Cardiac fibroblast (primary cell): ENCODE measurements around the gene RMND5A.

Experiments
- DNase-seq, 2 donors: peaks; one replicate each; pipeline versions ENCODE4 v3.0.0 to v3.0.0-alpha.2; 2010; ENCODE audit warnings: low read depth in 2 of 2
- H3K4me3 ChIP-seq, 2 donors: replicated peaks in 1 of 2; 1 replicate in 1 of 2; 2 replicates in 1 of 2; pipeline ENCODE4 v1.5.1; 2011; ENCODE audit warnings: low read depth in 2 of 2, low read length in 2 of 2, mild to moderate bottlenecking in 2 of 2, moderate library complexity in 1 of 2
- TF ChIP-seq, protein P1 (sequence below): IDR thresholded peaks from one replicate; pipeline ENCODE4 v1.5.1; 2011; ENCODE audit warnings: low read depth, mild to moderate bottlenecking, low read length, inconsistent platforms

Gene RMND5A

DNA sequence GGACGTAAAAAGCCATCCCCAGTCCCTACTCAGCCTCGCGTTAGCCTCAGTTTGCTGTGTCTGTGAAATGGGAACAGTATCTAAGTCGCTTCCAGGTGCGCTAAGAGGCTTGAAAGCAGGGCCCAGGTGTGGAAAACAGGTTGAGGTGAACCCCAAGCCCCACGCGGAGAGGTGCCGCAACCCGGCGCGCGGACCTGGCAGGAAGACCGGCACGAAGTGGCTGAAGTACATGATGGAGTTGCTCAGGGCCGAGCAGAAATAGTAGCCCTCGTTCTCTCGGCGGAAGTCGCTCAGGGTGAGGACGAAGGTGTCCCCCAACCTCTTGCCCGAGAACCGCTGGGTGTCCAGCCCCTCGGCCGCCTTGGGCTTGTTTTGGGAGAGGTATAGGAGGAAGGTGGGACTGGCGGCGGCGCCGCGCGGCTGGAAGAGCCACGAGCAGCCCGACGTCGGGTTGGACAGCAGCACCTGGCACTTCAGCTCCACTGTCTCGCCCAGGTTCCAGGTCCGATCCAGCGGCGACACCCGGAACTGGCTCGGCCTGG lies 70.1 kb downstream of the RMND5A start:
- no peak overlapping the region for H3K4me3 ChIP-seq
- TF ChIP-seq, protein P1, sequence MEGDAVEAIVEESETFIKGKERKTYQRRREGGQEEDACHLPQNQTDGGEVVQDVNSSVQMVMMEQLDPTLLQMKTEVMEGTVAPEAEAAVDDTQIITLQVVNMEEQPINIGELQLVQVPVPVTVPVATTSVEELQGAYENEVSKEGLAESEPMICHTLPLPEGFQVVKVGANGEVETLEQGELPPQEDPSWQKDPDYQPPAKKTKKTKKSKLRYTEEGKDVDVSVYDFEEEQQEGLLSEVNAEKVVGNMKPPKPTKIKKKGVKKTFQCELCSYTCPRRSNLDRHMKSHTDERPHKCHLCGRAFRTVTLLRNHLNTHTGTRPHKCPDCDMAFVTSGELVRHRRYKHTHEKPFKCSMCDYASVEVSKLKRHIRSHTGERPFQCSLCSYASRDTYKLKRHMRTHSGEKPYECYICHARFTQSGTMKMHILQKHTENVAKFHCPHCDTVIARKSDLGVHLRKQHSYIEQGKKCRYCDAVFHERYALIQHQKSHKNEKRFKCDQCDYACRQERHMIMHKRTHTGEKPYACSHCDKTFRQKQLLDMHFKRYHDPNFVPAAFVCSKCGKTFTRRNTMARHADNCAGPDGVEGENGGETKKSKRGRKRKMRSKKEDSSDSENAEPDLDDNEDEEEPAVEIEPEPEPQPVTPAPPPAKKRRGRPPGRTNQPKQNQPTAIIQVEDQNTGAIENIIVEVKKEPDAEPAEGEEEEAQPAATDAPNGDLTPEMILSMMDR, result no peak
- DNase-seq, result no peak

DNA sequence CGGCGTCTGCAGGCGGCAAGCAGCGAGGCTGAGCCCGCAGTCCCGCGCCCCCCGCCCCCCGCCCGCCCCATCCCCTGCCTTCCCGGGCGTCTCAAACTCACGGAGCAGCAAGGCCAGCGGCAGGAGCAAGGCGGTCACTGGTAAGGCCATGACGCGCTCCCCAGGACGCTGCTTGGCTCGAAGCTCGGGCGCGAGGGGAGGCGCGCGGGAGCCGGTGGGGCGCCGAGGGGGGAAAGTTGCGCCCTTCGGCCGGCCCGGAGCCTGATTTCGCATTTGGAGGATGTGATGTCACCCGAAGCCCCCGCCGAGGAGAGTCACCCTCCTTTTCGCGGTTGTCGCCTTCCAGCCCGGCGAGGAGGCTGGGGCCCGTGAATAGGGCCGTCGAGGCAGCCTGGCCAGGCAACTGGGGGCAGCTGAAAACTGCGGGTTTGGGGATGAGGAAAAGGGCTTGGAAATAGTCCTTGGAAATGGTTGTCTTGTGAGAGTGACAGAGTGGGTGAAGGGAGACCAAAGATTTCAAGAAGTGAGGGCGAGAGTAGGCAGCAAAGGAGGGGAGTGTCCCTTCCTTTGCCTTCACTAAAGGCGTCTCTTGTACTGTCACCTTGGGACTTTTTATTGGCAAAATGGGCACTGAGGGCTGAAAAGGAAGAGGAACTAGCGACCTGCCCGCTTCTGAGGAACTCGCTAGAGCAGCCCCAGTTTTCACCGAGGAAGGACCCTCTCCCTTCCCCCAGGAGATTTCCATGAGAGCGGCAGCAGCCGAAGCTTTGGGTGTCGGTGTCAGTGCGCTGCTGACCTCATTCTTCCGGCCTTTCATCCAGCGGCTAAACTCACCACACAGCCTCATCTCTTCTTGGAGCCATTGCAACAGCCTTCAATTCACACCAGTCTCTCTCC lies 70.8 kb downstream of the RMND5A start, which contains the start of gene CD8A:
TSS of gene CD8A (minus strand) at position 238 of the 897 bp plus-strand sequence. CDS start at position 150, 88 bp downstream.
- TF ChIP-seq, protein P1, result no peak
- peak; percentile 22 to 53 for DNase-seq
- H3K4me3 ChIP-seq, result no peak within 1 kb of the TSS

DNA sequence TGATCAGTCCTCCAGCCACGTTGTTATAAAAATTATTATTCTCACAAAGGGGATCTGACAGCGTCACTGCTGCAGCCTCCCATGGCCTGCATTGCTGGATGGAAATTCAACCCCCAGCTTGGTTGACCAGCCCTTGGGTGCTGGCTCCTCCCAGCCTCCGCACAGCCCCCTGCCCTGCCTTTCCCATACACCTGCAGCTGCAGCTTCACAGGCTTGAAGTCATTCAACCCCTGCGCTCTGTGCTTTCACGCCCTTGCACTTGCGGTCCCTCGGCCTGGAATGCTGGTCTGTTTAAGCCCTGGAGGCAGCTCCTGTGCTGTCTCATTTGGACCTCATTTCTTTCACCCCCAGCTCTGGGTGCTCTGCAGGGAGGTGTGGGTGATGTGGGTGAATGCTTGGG lies 71.5 kb downstream of the RMND5A start:
- TF ChIP-seq, protein P1, result no peak
- no peak overlapping the region for H3K4me3 ChIP-seq

DNA sequence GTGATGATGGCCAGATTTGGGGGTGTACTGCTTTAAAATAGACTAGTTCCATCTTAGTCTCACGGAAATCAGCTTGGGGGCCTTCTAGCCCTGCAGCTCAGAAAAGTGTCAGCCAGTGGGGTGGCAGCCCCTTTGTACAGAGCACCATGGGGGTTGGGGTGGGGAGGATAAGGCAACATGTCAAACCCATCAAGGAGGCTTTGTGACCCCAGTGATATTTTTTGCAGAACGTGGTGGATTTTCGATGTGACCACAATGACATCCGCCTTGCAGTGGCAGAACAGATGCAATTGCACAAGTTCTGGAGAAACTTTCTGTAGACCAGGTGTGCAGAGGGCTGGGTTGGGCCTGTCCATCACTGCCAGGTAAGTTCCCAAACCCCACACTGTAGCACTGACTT lies 73.7 kb downstream of the RMND5A start:
- TF ChIP-seq, protein P1, result no peak
- no peak for DNase-seq
- H3K4me3 ChIP-seq, result no peak overlapping the region

More for the DNA sequence above, 71.5 kb downstream of the RMND5A start:
- no peak for DNase-seq

DNA sequence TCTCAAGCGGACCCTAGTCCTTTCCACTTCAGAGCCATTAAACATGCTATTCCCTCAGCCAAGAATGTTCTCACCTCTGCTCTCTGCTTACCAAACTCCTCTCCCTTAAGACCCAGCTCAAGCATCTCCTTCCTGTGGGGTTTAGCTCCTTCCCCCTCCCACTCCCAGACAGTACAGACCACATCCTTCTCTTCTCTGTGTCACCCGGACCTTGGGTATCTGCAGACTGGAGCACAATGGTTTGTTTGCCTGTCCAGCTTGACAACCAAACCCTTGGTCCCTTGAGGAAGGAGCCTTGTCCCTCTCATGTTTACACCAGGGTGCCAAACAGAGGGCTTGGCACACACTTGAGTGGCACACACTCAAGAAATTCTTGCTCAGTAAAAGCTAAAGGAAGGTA lies 74.8 kb downstream of the RMND5A start:
- no peak for DNase-seq

DNA sequence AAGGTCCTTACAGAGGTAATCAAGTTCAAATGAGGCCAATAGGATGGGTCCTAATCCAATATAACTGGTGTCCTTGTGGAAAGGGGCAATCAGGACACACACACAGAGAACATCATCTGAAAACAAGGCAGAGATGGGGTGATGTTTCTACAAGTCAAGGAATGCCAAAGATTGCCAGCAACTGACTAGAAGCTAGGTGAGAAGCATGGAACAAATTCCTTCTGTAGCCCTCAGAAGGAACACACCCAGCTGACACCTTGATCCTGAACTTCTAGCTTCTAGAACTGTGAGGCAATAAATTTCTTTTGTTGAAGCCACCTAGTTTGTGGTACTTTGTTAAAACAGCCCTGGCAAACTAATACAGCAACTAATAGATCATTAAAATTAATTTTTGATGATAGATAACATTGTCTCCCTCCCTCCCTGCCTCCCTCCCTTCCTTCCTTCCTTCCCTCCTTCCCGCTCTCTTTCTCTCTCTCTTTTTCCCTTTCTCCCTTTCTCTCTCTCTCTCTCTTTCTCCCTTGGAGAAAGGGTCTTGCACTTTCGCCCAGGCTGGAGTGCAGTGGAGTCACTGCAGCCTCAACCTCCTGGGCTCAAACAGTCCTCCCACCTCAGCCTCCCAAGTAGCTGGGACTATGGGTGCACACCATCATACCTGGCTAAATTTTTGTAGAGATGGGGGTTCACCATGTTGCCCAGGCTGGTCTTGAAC lies 80.9 kb downstream of the RMND5A start:
- no peak overlapping the region for H3K4me3 ChIP-seq
- no peak for DNase-seq
- TF ChIP-seq, protein P1, result no peak

More for the DNA sequence above, 74.8 kb downstream of the RMND5A start:
- H3K4me3 ChIP-seq, result no peak overlapping the region
- TF ChIP-seq, protein P1, result no peak
